A204.1 (cell line): ENCODE measurements around the gene AP3S1.

Experiments used
- FAIRE-seq: peaks from 2 replicates; lab custom pipeline; 2012; peaks lifted over from hg19 to GRCh38; lab: Jason Lieb, UNC

AP3S1 gene

GRCh38 chr5:115940080-115940810, 98.5 kb downstream of the AP3S1 start:
- no peak for FAIRE-seq

- no peak for FAIRE-seq
These were observed 99.4 kb downstream of the AP3S1 start for GRCh38 chr5:115941051-115941675.

- FAIRE-seq = no peak
These were observed 102.8 kb downstream of the AP3S1 start for GRCh38 chr5:115944501-115944900.

GRCh38 chr5:115946655-115947054, 104.9 kb downstream of the AP3S1 start:
- FAIRE-seq = no peak

- no peak for FAIRE-seq
These were observed 105.5 kb downstream of the AP3S1 start for GRCh38 chr5:115947260-115947659.

GRCh38 chr5:115948091-115948534, 106.4 kb downstream of the AP3S1 start:
- FAIRE-seq = no peak

- no peak for FAIRE-seq
These were observed 107.4 kb downstream of the AP3S1 start for GRCh38 chr5:115949096-115949495.

- FAIRE-seq = no peak
These were observed 110.9 kb downstream of the AP3S1 start for GRCh38 chr5:115952588-115952987.

GRCh38 chr5:115954144-115954543, 112.4 kb downstream of the AP3S1 start:
- FAIRE-seq = no peak

- FAIRE-seq = no peak
These were observed 115.2 kb downstream of the AP3S1 start for GRCh38 chr5:115956957-115957356.

- no peak for FAIRE-seq
These were observed 119.9 kb downstream of the AP3S1 start for GRCh38 chr5:115961381-115962238.

GRCh38 chr5:115962239-115962564, 120.5 kb downstream of the AP3S1 start, which contains the start of gene LVRN:
LVRN (plus strand) TSS chr5:115962475; CDS start chr5:115962618, 143 bp downstream.
- no peak for FAIRE-seq

GRCh38 chr5:115962565-115963402, 121.0 kb downstream of the AP3S1 start:
- no peak for FAIRE-seq

- no peak for FAIRE-seq
These were observed 121.8 kb downstream of the AP3S1 start for GRCh38 chr5:115963566-115963965.
